Islet precursor cell (in vitro differentiated cells): ENCODE measurements around the gene ARTN.

ENCODE experiments used
- DNase-seq: peaks from one replicate; pipeline ENCODE4 v3.0.0-alpha.2; 2018

The ARTN gene

DNA sequence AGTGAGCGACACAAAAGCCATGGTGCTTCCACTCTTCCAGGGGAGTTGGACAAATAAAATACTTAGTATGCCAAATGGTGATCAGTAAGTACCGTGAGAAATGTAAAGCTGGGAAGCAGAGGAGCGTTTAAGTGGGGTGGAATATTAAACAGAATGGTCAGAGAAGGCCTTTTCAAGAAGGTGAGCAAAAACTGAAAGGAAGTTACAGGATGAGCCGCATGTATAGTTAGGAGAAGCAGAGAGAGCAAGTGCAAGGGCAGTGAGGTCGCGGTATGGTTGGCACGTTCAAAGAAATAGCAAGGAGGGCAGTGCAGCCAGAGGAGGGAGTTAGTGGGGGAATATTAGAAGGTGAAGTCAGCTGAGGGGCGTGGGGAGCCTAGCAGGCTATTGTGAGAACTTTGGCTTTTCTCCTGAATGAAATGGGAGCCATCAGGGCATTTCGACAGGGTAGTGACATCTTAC is 40.4 kb downstream of the ARTN start:
- no peak for DNase-seq

DNA sequence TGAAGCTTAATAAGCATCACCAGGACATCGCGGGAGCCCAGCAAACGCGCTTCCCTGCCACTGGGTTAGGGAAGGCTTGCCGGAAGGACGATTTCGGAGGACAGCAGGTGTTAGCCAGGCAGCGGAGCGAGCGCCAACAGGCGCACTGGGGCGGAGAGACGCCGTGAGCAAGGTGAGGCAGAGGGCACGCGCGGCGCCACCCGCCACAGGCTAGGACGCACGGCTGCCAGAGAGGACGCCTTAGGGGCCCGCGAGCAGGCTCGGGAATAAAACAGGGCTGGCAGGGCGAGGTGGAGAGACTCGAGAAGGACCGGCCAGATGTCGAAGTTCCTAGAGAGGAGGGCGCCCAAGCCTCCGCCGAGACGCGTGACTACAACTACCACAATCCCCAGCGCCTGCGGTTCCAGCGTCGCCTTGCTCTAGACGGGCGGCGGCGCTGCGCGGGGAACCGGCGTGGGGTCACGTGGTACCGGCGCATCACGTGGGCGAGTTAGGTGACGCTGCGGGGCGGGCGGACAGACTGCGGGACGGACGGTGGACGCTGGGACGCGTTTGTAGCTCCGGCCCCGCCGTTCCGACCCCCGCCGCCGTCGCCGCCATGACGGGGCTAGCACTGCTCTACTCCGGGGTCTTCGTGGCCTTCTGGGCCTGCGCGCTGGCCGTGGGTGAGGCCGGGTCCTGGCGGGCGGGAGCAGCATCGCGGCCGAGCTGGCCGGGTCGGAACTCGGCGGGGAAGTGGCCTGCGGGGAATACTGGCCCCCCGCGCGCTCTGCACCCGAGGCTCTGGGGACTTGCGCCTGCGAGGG is 41.0 kb downstream of the ARTN start, which contains the start of gene ATP6V0B:
Gene ATP6V0B, plus strand, starts transcription at position 518 of the 806 bp plus-strand sequence. Its CDS starts 81 bp downstream, at position 599.
- peak; percentile 97 for DNase-seq

DNA sequence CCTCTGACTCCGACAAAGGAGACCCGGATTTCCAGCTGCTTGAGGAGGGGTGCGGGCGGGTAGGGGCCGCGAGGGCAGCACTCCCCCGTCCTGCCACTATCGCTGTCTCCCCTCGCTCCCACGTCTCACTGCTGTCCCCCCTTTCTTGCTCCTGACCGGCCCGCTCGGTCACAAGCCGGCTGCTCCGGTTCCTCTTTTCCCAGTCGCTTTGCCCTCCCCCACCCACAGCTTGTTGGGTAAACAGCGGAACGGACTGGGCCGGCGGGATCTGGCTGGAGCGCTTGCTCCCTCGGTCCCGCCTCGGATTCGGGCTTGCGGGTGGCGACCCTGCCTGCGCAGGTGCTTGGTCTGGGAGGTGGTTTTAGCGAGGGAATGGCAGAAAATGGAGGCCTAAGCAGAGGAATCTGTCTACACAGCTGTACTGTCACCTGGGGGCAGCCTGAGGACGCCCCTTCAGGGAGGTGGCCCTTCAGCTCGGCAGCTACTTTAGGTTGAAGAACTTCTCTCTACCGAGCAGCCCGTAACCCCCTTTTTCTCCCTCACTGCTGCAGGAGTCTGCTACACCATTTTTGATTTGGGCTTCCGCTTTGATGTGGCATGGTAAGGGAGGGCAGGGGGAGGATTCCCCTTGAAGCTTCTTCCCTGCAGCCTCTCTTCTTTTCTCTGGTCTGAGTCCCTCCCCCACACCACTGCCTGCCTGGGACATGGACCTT is 41.8 kb downstream of the ARTN start:
- no peak for DNase-seq

- no peak for DNase-seq
Measured at GRCh38 chr1:43976045-43976444, 42.4 kb downstream of the ARTN start.

DNA sequence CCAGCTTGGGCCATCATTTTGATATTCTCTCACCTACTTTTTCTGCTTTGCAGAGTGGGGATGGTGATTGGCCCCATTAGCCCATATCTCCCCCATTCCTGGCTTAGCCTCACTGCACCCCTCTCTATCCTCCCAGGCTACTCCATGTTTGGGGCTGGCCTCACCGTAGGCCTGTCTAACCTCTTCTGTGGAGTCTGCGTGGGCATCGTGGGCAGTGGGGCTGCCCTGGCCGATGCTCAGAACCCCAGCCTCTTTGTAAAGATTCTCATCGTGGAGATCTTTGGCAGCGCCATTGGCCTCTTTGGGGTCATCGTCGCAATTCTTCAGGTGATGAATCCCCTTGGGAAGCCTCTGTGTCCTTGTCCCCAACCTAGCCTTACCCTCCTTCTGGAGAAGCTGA is 43.3 kb downstream of the ARTN start:
- DNase-seq = no peak

DNA sequence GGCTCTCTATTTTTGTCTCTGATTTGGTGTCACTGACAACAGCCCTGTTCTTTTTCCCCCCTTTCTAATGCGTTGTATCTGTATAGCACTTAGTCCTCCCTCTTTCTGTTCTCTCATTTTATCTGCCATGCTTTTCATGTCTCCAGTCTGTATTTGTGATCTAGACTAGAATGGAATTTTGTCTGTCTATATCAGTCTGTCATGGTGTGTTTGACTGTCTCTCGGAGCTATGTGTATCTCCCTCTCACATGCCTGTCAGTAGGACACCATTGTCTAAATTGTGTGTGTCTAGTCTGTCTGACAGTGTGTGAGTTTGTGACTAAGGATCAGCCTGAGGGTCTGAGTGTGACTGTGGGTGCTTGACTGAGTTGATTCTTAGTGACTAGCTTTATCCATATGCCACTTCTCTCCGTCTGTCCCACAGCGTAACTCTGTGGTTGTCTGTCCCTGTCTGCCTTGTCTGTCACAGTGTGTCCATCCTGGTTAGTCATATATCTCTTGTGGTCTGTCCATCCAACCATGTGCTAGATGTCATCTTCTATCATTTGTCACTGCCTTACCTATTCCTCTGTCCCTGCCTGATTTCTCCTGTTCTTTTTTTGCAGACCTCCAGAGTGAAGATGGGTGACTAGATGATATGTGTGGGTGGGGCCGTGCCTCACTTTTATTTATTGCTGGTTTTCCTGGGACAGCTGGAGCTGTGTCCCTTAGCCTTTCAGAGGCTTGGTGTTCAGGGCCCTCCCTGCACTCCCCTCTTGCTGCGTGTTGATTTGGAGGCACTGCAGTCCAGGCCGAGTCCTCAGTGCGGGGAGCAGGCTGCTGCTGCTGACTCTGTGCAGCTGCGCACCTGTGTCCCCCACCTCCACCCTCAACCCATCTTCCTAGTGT is 44.0 kb downstream of the ARTN start:
- no peak for DNase-seq

GRCh38 chr1:43978264-43978550 is 44.6 kb downstream of the ARTN start:
- no peak for DNase-seq

DNA sequence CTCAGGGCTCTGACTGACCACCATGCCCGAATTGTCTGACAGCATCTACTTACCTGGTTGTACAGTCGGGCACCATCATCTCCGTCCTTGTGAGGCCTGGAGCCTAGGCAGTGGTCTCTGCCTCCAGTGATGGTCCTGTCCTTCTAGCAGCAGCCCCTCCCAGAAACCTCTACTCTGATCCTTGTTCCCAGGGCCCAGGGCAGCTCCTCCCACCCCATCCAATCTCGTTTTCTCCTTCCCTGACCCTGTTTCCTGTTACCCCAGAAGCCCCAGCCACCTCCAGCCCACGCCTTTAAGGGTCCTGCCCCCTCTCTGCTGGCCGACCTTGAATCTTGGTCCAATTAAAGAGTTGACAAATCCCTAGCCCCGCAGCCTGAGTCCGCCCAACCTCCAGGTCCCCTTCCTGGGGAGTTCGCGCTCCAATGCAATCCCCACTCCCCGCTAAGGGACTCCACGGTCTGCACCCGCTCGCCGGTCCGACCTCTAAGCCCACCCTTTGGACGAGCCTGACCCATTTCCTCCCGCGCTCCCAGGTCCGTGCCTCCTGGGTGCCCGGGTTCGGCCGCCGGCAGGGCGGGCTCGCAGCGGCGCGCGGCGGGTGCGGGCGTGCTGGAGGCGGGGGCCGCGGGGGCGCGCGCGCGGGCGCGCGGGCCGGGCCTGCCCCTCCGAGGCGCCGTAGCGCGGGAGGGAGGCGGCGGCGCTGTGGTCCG is 45.1 kb downstream of the ARTN start, which contains the start of gene B4GALT2:
Gene B4GALT2, plus strand, starts transcription at position 660 of the 710 bp plus-strand sequence. CDS start 1,951 bp downstream, outside the sequence.
- no peak for DNase-seq

DNA sequence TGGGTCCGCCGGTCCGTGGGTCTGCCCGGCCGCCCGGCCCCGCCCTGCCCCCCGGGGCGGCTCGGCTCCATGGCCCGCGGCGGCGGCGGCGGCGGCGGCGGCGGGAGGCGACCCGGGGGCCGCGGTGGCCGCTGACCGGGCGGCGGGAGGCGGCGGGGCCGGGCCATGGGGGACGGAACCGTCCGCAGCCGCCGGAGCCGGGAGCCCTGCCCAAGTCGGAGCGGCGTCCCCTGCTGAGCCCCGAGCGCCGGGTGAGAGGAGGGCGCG is 45.6 kb downstream of the ARTN start:
- DNase-seq = no peak

- DNase-seq = no peak
Measured at GRCh38 chr1:43979528-43980254, 46.1 kb downstream of the ARTN start.

- no peak for DNase-seq
Measured at GRCh38 chr1:43980255-43981134, 46.9 kb downstream of the ARTN start.

DNA sequence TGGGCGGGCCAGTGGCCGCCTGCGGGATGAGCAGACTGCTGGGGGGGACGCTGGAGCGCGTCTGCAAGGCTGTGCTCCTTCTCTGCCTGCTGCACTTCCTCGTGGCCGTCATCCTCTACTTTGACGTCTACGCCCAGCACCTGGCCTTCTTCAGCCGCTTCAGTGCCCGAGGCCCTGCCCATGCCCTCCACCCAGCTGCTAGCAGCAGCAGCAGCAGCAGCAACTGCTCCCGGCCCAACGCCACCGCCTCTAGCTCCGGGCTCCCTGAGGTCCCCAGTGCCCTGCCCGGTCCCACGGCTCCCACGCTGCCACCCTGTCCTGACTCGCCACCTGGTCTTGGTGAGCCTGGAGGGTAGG is 47.5 kb downstream of the ARTN start:
- no peak for DNase-seq

DNA sequence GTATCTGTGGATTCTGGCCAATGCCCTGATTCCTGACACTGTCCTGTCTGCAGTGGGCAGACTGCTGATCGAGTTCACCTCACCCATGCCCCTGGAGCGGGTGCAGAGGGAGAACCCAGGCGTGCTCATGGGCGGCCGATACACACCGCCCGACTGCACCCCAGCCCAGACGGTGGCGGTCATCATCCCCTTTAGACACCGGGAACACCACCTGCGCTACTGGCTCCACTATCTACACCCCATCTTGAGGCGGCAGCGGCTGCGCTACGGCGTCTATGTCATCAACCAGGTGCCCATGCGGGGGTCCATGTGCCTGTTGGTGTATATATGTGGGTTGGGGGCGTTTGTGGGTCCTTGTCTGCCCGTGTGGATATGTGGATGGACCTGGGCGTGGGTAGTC is 48.0 kb downstream of the ARTN start:
- no peak for DNase-seq

DNA sequence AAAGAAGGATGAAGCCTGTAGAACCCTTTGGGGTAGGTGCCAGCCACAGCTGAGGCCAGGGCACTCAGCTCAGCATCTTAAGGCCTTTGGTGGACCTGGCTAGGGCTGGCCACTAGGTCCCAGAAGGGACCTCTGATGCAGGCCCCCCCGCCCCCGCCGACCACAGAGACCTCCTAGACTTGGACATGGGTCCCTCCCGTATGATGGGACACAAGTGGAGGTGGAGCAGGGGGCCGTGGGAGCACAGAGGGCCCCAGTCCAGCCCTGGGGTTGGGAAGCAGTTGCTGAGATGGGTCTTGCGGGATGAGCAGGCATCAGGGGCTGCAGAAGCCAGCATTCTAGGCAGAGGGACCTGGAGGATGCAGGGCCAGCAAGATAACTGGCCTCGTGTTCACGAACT is 48.6 kb downstream of the ARTN start:
- DNase-seq = no peak

DNA sequence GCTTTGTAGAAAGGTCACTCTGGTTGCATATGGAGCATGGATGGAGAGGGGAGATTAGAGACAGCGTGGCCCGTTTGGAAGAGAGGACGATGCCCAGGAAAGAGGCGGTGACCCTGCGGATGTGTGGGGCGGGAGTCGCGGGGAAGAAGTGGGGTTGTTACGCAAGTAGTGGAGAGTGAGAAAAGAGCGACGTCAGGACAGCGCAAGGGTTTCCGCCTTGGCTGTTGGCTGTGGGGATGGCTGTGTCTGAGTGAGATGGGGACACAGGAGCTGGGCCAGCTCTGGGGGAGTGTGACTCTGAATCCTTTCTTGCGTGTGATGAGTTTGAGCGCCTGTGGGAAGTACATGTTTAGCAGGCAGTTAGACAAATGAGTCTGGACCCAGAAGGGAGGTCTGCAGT is 49.2 kb downstream of the ARTN start:
- no peak for DNase-seq

- no peak for DNase-seq
Measured at GRCh38 chr1:43983253-43983899, 49.8 kb downstream of the ARTN start.

- no peak for DNase-seq
Measured at GRCh38 chr1:43984855-43985254, 51.3 kb downstream of the ARTN start.

GRCh38 chr1:43985984-43986595 is 52.5 kb downstream of the ARTN start:
- DNase-seq = no peak

GRCh38 chr1:43986712-43987111 is 53.1 kb downstream of the ARTN start:
- DNase-seq = no peak
